ENCODE results near the gene SHC3. TPM values are rescaled to one million over a fixed set of nuclear protein-coding genes. Genes with fewer than 3 reads are reported as not detected.

Gene SHC3
- total RNA-seq, 1 experiment from 2014 or later, result 0.27 TPM

DNA sequence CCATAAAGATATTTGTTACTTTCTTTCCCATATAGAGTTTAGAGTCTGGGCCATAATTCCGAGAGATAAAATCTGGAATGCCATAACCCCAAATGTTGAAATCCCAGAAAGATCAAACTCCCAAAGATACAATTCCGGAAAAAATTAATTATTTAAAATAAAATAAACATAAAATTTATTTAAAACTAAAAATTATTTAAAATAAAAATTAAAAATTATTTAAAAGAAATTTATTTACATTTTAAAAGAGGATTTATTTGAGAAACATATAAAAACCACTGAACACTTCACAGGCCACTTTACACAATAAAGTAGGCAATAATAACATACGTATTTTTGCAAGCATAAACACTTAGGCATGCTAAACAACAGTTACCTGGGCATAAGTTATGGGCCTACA is 57.9 kb downstream of the SHC3 start:
- no peak overlapping the region for H3K9ac ChIP-seq (ENCODE audit: low read length)
- CTCF ChIA-PET, result no interaction called here
- H3K9me2 ChIP-seq (ENCODE audit: insufficient read depth), result no peaks in the 10 kb centered on the region
- TF ChIP-seq EZH2phosphoT487 (IDR thresholded peaks at IDR 0.05; ENCODE audit: borderline replicate concordance) (no peak), FOSL1 (IDR thresholded peaks at IDR 0.05; ENCODE audit: low read depth) (no peak), SRF (IDR thresholded peaks at IDR 0.05; ENCODE audit: low read depth) (no peak), SIN3A (IDR thresholded peaks at IDR 0.05; ENCODE audit: low read depth) (no peak), EZH2 (IDR thresholded peaks at IDR 0.05) (no peak), JUND (IDR thresholded peaks at IDR 0.05) (no peak), ELF1 (IDR thresholded peaks at IDR 0.05; ENCODE audit: borderline replicate concordance, low read depth) (no peak), POLR2AphosphoS5 (IDR thresholded peaks at IDR 0.05; ENCODE audit: low read depth, low read length) (no peak), POLR2A (IDR thresholded peaks at IDR 0.05; ENCODE audit: borderline replicate concordance, extremely low read depth, insufficient read depth, insufficient read length) (no peak), CEBPB (IDR thresholded peaks at IDR 0.05; ENCODE audit: low read depth) (no peak), TCF7L2 (IDR thresholded peaks at IDR 0.05; ENCODE audit: borderline replicate concordance, extremely low read depth, insufficient read depth, insufficient read length) (no peak), CBX3 (IDR thresholded peaks at IDR 0.05; ENCODE audit: low read depth) (no peak)
- TF ChIP-seq, protein P1, sequence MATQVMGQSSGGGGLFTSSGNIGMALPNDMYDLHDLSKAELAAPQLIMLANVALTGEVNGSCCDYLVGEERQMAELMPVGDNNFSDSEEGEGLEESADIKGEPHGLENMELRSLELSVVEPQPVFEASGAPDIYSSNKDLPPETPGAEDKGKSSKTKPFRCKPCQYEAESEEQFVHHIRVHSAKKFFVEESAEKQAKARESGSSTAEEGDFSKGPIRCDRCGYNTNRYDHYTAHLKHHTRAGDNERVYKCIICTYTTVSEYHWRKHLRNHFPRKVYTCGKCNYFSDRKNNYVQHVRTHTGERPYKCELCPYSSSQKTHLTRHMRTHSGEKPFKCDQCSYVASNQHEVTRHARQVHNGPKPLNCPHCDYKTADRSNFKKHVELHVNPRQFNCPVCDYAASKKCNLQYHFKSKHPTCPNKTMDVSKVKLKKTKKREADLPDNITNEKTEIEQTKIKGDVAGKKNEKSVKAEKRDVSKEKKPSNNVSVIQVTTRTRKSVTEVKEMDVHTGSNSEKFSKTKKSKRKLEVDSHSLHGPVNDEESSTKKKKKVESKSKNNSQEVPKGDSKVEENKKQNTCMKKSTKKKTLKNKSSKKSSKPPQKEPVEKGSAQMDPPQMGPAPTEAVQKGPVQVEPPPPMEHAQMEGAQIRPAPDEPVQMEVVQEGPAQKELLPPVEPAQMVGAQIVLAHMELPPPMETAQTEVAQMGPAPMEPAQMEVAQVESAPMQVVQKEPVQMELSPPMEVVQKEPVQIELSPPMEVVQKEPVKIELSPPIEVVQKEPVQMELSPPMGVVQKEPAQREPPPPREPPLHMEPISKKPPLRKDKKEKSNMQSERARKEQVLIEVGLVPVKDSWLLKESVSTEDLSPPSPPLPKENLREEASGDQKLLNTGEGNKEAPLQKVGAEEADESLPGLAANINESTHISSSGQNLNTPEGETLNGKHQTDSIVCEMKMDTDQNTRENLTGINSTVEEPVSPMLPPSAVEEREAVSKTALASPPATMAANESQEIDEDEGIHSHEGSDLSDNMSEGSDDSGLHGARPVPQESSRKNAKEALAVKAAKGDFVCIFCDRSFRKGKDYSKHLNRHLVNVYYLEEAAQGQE (IDR thresholded peaks at IDR 0.05; ENCODE audit: low read depth), result no peak
- TF ChIP-seq, protein P2, sequence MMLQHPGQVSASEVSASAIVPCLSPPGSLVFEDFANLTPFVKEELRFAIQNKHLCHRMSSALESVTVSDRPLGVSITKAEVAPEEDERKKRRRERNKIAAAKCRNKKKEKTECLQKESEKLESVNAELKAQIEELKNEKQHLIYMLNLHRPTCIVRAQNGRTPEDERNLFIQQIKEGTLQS (IDR thresholded peaks at IDR 0.05), result no peak
- TF ChIP-seq, protein P3, sequence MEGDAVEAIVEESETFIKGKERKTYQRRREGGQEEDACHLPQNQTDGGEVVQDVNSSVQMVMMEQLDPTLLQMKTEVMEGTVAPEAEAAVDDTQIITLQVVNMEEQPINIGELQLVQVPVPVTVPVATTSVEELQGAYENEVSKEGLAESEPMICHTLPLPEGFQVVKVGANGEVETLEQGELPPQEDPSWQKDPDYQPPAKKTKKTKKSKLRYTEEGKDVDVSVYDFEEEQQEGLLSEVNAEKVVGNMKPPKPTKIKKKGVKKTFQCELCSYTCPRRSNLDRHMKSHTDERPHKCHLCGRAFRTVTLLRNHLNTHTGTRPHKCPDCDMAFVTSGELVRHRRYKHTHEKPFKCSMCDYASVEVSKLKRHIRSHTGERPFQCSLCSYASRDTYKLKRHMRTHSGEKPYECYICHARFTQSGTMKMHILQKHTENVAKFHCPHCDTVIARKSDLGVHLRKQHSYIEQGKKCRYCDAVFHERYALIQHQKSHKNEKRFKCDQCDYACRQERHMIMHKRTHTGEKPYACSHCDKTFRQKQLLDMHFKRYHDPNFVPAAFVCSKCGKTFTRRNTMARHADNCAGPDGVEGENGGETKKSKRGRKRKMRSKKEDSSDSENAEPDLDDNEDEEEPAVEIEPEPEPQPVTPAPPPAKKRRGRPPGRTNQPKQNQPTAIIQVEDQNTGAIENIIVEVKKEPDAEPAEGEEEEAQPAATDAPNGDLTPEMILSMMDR (IDR thresholded peaks at IDR 0.05 in 2 of 3, conservative IDR thresholded peaks at IDR 0.05 in 1 of 3; ENCODE audit: borderline replicate concordance in 1 of 3, insufficient read depth in 1 of 3, low read depth in 2 of 3, low read length in 2 of 3), result no peak
- TF ChIP-seq, protein P4, sequence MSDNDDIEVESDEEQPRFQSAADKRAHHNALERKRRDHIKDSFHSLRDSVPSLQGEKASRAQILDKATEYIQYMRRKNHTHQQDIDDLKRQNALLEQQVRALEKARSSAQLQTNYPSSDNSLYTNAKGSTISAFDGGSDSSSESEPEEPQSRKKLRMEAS (IDR thresholded peaks at IDR 0.05), result no peak
- TF ChIP-seq, protein P5, sequence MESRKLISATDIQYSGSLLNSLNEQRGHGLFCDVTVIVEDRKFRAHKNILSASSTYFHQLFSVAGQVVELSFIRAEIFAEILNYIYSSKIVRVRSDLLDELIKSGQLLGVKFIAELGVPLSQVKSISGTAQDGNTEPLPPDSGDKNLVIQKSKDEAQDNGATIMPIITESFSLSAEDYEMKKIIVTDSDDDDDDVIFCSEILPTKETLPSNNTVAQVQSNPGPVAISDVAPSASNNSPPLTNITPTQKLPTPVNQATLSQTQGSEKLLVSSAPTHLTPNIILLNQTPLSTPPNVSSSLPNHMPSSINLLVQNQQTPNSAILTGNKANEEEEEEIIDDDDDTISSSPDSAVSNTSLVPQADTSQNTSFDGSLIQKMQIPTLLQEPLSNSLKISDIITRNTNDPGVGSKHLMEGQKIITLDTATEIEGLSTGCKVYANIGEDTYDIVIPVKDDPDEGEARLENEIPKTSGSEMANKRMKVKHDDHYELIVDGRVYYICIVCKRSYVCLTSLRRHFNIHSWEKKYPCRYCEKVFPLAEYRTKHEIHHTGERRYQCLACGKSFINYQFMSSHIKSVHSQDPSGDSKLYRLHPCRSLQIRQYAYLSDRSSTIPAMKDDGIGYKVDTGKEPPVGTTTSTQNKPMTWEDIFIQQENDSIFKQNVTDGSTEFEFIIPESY (IDR thresholded peaks at IDR 0.05; ENCODE audit: extremely low read depth, insufficient replicate concordance, low read length), result no peak
- H3K4me1 ChIP-seq (ENCODE audit: control insufficient read depth in 1 of 2, insufficient read depth in 2 of 2, low read length in 2 of 2), result no peaks in the 10 kb centered on the region
- no peaks in the 10 kb centered on the region; the same call in 1 of the 2 replicates for H3K27me3 ChIP-seq (ENCODE audit: insufficient read depth, low read length)
- no peak overlapping the region for H3K27ac ChIP-seq (ENCODE audit: low read depth, low read length)
- H4K20me1 ChIP-seq (ENCODE audit: insufficient read depth), result no peaks in the 10 kb centered on the region
- POLR2A ChIA-PET, result no interaction called here
- H3K4me2 ChIP-seq (ENCODE audit: low read length), result no peak overlapping the region
- no TSS peak for BruUV-seq (replicated peaks)
- ATAC-seq (no peak), DNase-seq (ENCODE audit: low read depth, low spot score) (no peak)
- intact Hi-C loops (cut with micrococcal nuclease), result no loop called here
- H3K36me3 ChIP-seq (ENCODE audit: control insufficient read depth in 1 of 2, insufficient read depth in 2 of 2, low read length in 2 of 2), result no peaks in the 10 kb centered on the region
- RAD21 ChIA-PET (ENCODE audit: low non-redundant PET in 1 of 2, low total read pairs in 2 of 2, uncharacterized antibody in 2 of 2, unreplicated experiment in 2 of 2), result no interaction called here
- H3K9me3 ChIP-seq (ENCODE audit: control insufficient read depth in 1 of 2, insufficient read depth in 1 of 2, low read depth in 1 of 2, low read length in 2 of 2), result no peaks in the 10 kb centered on the region
- no peaks in the 10 kb centered on the region for H3K79me2 ChIP-seq (ENCODE audit: insufficient read depth, low read length)
- no peak overlapping the region for H3K4me3 ChIP-seq (replicated peaks in 1 of 2; ENCODE audit: low read depth in 1 of 2, low read length in 2 of 2)
- H2AFZ ChIP-seq (ENCODE audit: low read depth, low read length, poor library complexity, severe bottlenecking), result no peak overlapping the region

Data from HCT116 (cell line).